ENCODE results near the gene ISLR. TPM values are rescaled to one million over a fixed set of nuclear protein-coding genes. Genes with fewer than 3 reads are reported as not detected.

The ISLR gene
- total and polyA plus RNA-seq, 7 donors, result 0.69 to 186 (median 71.4) TPM

GRCh38 chr15:74184582-74185091 is 11.1 kb downstream of the ISLR start:
- Histone ChIP-seq H3K27me3 (no peaks in the 10 kb centered on the region), H3K36me3 (no peaks in the 10 kb centered on the region), H3K4me1 (peaks cover 0 to 11% (median 4%) of the 10 kb centered on the region in 4 donors), H3K9me3 (no peaks in the 10 kb centered on the region), H3K4me3 (no peak overlapping the region), H3K27ac (no peak overlapping the region)
- DNase-seq, result no peak
- WGBS, 2 donors, result 80 to 87% methylated on average over 12 of the region's 12 CpGs
- TF ChIP-seq EP300 (IDR thresholded peaks at IDR 0.05) (no peak), CTCF (IDR thresholded peaks at IDR 0.05) (no peak), POLR2AphosphoS5 (IDR thresholded peaks at IDR 0.05) (no peak), POLR2A (IDR thresholded peaks at IDR 0.05) (no peak)
- intact Hi-C loops (cut with DNase I), result no loop called here

- H3K9me3 ChIP-seq, result no peaks in the 10 kb centered on the region
Observed at GRCh38 chr15:74185710-74186348, 12.3 kb downstream of the ISLR start.

GRCh38 chr15:74188216-74188615 is 14.7 kb downstream of the ISLR start:
- 92 to 93% methylated on average over 11 of the region's 11 CpGs for WGBS, 2 donors
- no peak for DNase-seq
- no peaks in the 10 kb centered on the region for H3K27me3 ChIP-seq

More at GRCh38 chr15:74185710-74186348, 12.3 kb downstream of the ISLR start:
- Histone ChIP-seq H3K4me1 (no peaks in the 10 kb centered on the region), H3K27ac (no peak overlapping the region), H3K4me3 (no peak overlapping the region), H3K36me3 (no peaks in the 10 kb centered on the region), H3K27me3 (no peaks in the 10 kb centered on the region)
- no peak for TF ChIP-seq EP300 (IDR thresholded peaks at IDR 0.05)
- TF ChIP-seq CTCF (IDR thresholded peaks at IDR 0.05), result no peak
- no peak for TF ChIP-seq POLR2AphosphoS5 (IDR thresholded peaks at IDR 0.05)
- no peak for TF ChIP-seq POLR2A (IDR thresholded peaks at IDR 0.05)
- intact Hi-C loops (cut with DNase I), result no loop called here
- WGBS, 2 donors, result 67 to 76% methylated on average over 8 of the region's 8 CpGs
- DNase-seq, result no peak

GRCh38 chr15:74191798-74192197 is 18.3 kb downstream of the ISLR start:
- Histone ChIP-seq H3K36me3 (no peaks in the 10 kb centered on the region), H3K4me3 (no peak overlapping the region), H3K9me3 (no peaks in the 10 kb centered on the region), H3K27me3 (no peaks in the 10 kb centered on the region), H3K27ac (no peak overlapping the region), H3K4me1 (peaks cover 0 to 8% (median 0%) of the 10 kb centered on the region in 4 donors)
- TF ChIP-seq POLR2A (IDR thresholded peaks at IDR 0.05) (no peak), EP300 (IDR thresholded peaks at IDR 0.05) (no peak), CTCF (IDR thresholded peaks at IDR 0.05) (no peak), POLR2AphosphoS5 (IDR thresholded peaks at IDR 0.05) (no peak)
- intact Hi-C loops (cut with DNase I), result no loop called here
- WGBS, 2 donors, result 67 to 70% methylated on average over 3 of the region's 3 CpGs
- no peak for DNase-seq

More at GRCh38 chr15:74188216-74188615, 14.7 kb downstream of the ISLR start:
- Histone ChIP-seq H3K36me3 (no peaks in the 10 kb centered on the region), H3K4me1 (no peaks in the 10 kb centered on the region), H3K4me3 (no peak overlapping the region), H3K9me3 (no peaks in the 10 kb centered on the region), H3K27ac (no peak overlapping the region)
- intact Hi-C loops (cut with DNase I), result no loop called here
- no peak for TF ChIP-seq POLR2A (IDR thresholded peaks at IDR 0.05)
- no peak for TF ChIP-seq POLR2AphosphoS5 (IDR thresholded peaks at IDR 0.05)
- no peak for TF ChIP-seq CTCF (IDR thresholded peaks at IDR 0.05)
- no peak for TF ChIP-seq EP300 (IDR thresholded peaks at IDR 0.05)

Data from sigmoid colon (tissue), 7 donors.